ENCODE data around the gene TRIM27.

Gene TRIM27

DNA sequence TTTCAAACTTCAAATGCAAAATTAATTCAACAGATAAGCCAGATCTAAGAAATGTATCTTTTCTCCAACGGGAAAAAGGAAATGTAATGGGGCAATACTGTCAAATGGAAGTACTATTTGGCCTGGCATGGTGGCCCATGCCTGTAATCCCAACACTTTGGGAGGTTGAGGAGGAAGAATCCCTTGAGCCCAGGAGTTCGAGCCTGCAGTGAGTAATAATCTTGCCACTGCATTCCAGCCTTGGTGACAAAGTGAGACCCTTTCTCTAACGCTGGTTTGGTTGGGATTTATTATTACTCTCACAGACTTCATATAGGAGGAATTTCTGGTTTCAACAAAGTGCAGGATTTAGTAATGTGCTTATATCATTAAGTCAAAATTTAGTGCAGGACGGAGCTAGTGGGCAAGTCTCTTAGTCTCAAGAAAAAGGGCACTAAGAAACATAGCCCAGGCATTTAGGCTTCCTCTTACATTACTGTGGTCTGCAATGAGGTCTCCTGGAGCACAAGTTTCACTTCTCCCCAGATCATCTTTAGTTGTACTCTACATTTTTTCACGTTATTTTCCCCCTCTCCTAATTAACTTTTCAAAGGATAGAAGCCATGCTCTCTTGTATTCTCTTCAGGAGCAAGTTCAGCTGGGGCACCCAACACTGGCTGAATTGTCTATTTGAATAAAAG is 23.1 kb downstream of the TRIM27 start:
- H3K27me3 ChIP-seq: no peaks in the 10 kb centered on the region

DNA sequence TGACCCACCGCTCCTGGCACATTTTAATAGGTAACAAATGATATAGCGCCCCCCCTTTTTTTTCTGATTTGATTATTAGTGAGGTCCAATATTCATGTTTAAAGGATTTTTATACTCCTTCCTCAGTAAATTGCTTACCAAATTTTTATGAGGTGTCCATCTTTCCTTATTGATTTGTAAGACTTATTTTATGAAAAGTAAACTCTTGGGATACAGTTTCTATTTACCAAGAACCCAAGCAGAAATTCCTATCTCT is 25.1 kb downstream of the TRIM27 start:
- Histone ChIP-seq H3K27ac (no peak overlapping the region), H3K9ac (no peak overlapping the region)

More for the DNA sequence above, 23.1 kb downstream of the TRIM27 start:
- H3K4me3 ChIP-seq: no peak overlapping the region
- TF ChIP-seq Cebpa-rat (IDR thresholded peaks at IDR 0.05): no peak
- H3K4me1 ChIP-seq: peaks cover 19% of the 10 kb centered on the region
- no peak overlapping the region for H3K4me2 ChIP-seq
- H3K9me3 ChIP-seq: no peaks in the 10 kb centered on the region
- H3K27ac ChIP-seq: no peak overlapping the region
- H3K9ac ChIP-seq: no peak overlapping the region
- peaks cover 3% of the 10 kb centered on the region; the same call in 1 of the 2 replicates for H4K20me1 ChIP-seq
- peaks cover 65% of the 10 kb centered on the region for H3K36me3 ChIP-seq

GRCh38 chr6:28897369-28897745 is 26.4 kb downstream of the TRIM27 start:
- Histone ChIP-seq H3K36me3 (peaks cover 31% of the 10 kb centered on the region), H3K27me3 (no peaks in the 10 kb centered on the region), H3K4me3 (peak overlapping the region; percentile 87), H3K9ac (peak overlapping the region; percentile 97), H3K4me1 (peaks cover 22% of the 10 kb centered on the region), H3K27ac (peak overlapping the region; percentile 95), H3K9me3 (no peaks in the 10 kb centered on the region), H4K20me1 (no peaks in the 10 kb centered on the region), H3K4me2 (peak overlapping the region; percentile 87)
- TF ChIP-seq Cebpa-rat (IDR thresholded peaks at IDR 0.05): no peak

More for the DNA sequence above, 25.1 kb downstream of the TRIM27 start:
- H4K20me1 ChIP-seq: no peaks in the 10 kb centered on the region
- H3K36me3 ChIP-seq: peaks cover 44% of the 10 kb centered on the region
- H3K4me2 ChIP-seq: peak overlapping the region; percentile 87
- no peaks in the 10 kb centered on the region for H3K9me3 ChIP-seq
- H3K4me3 ChIP-seq: no peak overlapping the region
- no peaks in the 10 kb centered on the region for H3K27me3 ChIP-seq
- TF ChIP-seq Cebpa-rat (IDR thresholded peaks at IDR 0.05): no peak
- H3K4me1 ChIP-seq: peaks cover 19% of the 10 kb centered on the region

- Histone ChIP-seq H3K9ac (peak overlapping the region; percentile 97), H3K4me3 (peak overlapping the region; percentile 87), H3K27me3 (no peaks in the 10 kb centered on the region), H3K4me2 (peak overlapping the region; percentile 87), H3K4me1 (peaks cover 28% of the 10 kb centered on the region), H4K20me1 (no peaks in the 10 kb centered on the region), H3K36me3 (peaks cover 25% of the 10 kb centered on the region), H3K27ac (peak overlapping the region; percentile 95), H3K9me3 (no peaks in the 10 kb centered on the region)
- TF ChIP-seq Cebpa-rat (IDR thresholded peaks at IDR 0.05): no peak
Measured at GRCh38 chr6:28896505-28897368, 27.0 kb downstream of the TRIM27 start.

DNA sequence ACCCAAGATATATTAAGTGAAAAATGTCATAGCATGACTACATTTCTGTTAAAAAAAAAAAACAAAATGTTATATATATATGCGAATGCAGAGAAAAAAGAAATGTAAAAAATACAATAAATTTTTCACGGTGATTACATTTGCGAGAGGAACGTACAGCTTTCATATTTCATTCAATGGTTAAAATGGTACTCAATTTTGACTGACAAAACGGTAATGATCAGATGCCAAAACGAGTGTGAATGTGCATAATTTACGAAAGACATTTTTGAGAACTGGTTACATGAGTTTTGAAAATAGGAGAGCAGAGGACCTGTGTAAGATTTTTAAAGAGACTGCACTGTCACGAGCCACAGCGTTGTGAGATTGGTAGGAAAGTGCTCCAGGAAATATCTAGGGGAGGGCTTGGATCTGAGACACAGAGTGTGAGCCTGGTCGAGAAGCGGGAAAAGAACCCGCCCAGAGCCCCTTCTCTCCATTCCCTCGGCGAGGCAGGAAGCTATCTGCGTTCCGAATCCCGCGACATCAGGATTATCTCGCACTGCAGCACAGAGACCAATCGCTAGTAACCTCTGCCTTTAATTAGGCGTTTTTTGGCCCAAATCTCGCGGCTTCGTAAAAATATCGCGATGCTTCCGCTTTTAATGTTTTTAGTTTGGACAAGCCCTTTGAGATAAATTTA is 28.5 kb downstream of the TRIM27 start:
- no peaks in the 10 kb centered on the region for H3K27me3 ChIP-seq
- no peak for TF ChIP-seq Cebpa-rat (IDR thresholded peaks at IDR 0.05)
- H3K27ac ChIP-seq: peak overlapping the region; percentile 95
- H3K9me3 ChIP-seq: no peaks in the 10 kb centered on the region
- peak overlapping the region; percentile 97 for H3K9ac ChIP-seq
- H3K36me3 ChIP-seq: peaks cover 10% of the 10 kb centered on the region
- H3K4me1 ChIP-seq: peaks cover 32% of the 10 kb centered on the region
- H4K20me1 ChIP-seq: no peaks in the 10 kb centered on the region
- H3K4me3 ChIP-seq: peak overlapping the region; percentile 87
- H3K4me2 ChIP-seq: peak overlapping the region; percentile 87

DNA sequence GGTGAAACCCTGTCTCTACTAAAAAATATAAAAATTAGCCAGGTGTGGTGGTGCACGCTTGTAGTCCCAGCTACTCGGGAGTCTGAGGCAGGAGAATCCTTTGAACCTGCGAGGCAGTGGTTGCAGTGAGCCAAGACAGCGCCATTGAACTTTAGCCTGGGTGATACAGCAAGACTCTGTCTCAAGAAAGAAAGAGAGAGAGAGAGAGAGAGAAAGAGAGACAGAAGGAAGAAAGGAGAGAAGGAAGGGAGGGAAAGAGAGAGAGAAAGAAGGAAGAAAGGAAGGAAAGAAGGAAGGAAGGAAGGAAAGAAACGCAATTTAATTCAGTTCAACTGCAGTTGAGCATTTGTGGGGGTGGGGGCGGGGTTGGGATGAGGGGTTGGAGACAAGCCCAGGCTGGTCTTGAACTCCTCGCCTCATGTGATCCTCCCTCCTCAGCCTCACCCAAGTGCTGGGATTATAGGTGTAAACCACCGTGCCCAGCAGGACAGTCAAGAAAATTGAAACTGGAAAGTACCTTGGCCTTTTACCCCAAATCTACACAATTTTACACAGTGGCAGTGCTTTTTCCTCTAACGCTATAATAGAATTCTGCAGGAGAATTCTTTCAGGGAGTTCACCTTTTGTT is 30.5 kb downstream of the TRIM27 start:
- no peak overlapping the region for H3K9ac ChIP-seq
- H3K9me3 ChIP-seq: no peaks in the 10 kb centered on the region
- H3K27me3 ChIP-seq: no peaks in the 10 kb centered on the region
- H3K27ac ChIP-seq: no peak overlapping the region
- no peaks in the 10 kb centered on the region for H4K20me1 ChIP-seq
- H3K4me1 ChIP-seq: peaks cover 24% of the 10 kb centered on the region
- no peaks in the 10 kb centered on the region for H3K36me3 ChIP-seq
- no peak overlapping the region for H3K4me3 ChIP-seq
- no peak for TF ChIP-seq Cebpa-rat (IDR thresholded peaks at IDR 0.05)
- no peak overlapping the region for H3K4me2 ChIP-seq

DNA sequence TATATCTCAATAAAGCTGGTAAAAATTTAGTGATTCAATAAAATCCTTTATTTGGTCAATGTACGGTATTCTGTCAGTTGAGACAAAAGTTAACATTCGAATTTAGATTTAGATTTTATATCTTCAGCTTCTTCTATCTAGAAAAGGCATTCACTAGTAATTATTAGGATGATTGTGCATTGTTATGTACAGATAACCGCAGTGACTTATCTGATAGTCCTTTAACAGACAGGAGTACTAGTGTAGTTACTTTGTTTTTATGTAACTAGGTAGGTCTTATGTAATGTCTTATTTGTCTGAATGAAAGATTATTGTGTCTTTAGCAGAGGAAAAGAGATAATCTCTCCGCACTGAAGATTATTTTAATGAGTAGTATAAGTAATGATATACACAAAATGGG is 31.3 kb downstream of the TRIM27 start:
- H3K4me2 ChIP-seq: no peak overlapping the region
- H3K27ac ChIP-seq: no peak overlapping the region
- no peaks in the 10 kb centered on the region for H3K36me3 ChIP-seq
- no peaks in the 10 kb centered on the region for H4K20me1 ChIP-seq
- H3K9me3 ChIP-seq: no peaks in the 10 kb centered on the region
- no peaks in the 10 kb centered on the region for H3K27me3 ChIP-seq
- no peak for TF ChIP-seq Cebpa-rat (IDR thresholded peaks at IDR 0.05)
- no peak overlapping the region for H3K9ac ChIP-seq
- H3K4me1 ChIP-seq: peaks cover 16% of the 10 kb centered on the region
- no peak overlapping the region for H3K4me3 ChIP-seq

DNA sequence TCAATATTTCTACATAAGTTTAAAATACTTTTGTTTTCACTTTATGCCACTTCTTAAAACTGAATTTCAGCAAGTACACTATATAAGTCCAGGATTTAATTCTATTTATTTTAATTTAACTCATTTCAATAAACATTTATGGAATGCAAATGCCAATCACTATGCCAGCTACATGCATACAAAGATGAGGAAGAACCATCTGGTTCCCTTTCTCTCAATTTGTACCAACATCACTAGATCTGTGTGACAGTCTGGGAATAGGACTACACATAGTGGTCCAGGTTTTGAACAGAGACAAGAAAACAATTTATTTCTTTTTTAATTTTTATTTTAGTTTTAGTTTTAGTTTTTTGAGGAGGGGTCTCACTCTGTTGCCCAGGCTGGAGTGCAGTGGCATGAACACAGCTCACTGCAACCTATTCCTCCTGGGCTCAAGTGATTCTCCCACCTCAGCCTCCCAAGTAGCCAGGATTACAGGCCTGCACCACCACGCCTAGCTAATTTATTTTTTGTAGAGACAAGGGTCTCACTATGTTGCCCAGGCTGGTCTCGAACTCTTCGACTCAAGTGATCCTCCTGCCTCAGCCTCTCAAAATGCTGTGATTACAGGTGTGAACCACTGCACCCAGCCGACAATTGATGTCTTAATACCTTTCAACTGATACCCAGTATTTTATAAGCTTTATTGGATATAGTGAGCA is 35.8 kb downstream of the TRIM27 start:
- Histone ChIP-seq H3K4me3 (no peak overlapping the region), H3K9me3 (peaks cover 26% of the 10 kb centered on the region), H4K20me1 (no peaks in the 10 kb centered on the region), H3K36me3 (no peaks in the 10 kb centered on the region), H3K27ac (no peak overlapping the region), H3K27me3 (no peaks in the 10 kb centered on the region), H3K9ac (no peak overlapping the region), H3K4me1 (peaks cover 26% of the 10 kb centered on the region), H3K4me2 (no peak overlapping the region)
- TF ChIP-seq Cebpa-rat (IDR thresholded peaks at IDR 0.05): no peak

DNA sequence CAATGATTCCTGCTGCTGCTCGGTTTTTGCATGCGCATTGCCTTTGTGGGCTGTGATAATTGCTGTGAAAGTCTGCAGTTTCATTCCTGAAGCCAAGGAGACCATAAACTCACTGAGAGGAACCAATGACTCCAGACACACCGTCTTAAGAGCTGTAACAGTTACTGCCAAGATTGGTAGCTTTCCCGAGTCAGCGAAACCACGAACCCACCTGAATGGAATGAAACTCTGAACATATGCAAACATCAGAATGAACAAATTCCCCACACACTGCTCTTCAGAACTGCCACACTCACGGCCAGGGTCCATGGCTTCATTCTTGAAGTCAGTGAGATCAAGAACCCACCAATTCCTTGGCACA is 37.7 kb downstream of the TRIM27 start:
- H3K4me2 ChIP-seq: no peak overlapping the region
- no peaks in the 10 kb centered on the region for H3K27me3 ChIP-seq
- H4K20me1 ChIP-seq: no peaks in the 10 kb centered on the region
- H3K27ac ChIP-seq: no peak overlapping the region
- H3K4me1 ChIP-seq: peaks cover 13% of the 10 kb centered on the region
- TF ChIP-seq Cebpa-rat (IDR thresholded peaks at IDR 0.05): no peak
- H3K9me3 ChIP-seq: peaks cover 26% of the 10 kb centered on the region
- no peaks in the 10 kb centered on the region for H3K36me3 ChIP-seq
- H3K9ac ChIP-seq: no peak overlapping the region
- no peak overlapping the region for H3K4me3 ChIP-seq
